Nephron progenitor cell (in vitro differentiated cells): ENCODE results near the gene FBXL7.
A peak's percentile ranks its signal among the peaks of the same experiment; 100 is the strongest.
"Not testable (repeated sequence)": the region's sequence is repeated elsewhere in the genome, so short reads cannot be mapped to it uniquely, and the experiment has no call there.

Source experiments
- DNase-seq: peaks from one replicate; pipeline ENCODE4 v3.0.0; 2021
- H3K27ac Mint-ChIP-seq: 2 replicates; pipeline ENCODE4 v1.8.0; 2021; ENCODE audit warnings: mild to moderate bottlenecking, moderate library complexity, mixed read lengths
- H3K27me3 Mint-ChIP-seq: 2 replicates; pipeline ENCODE4 v1.8.0; 2021; ENCODE audit warnings: mild to moderate bottlenecking, low read depth, mixed read lengths; ENCODE audit not compliant: poor library complexity
- H3K36me3 Mint-ChIP-seq: 2 replicates; pipeline ENCODE4 v1.8.0; 2021; ENCODE audit warnings: low read depth, mixed read lengths
- H3K4me1 Mint-ChIP-seq: 2 replicates; pipeline ENCODE4 v1.8.0; 2021; ENCODE audit warnings: mixed read lengths
- H3K4me3 Mint-ChIP-seq: 2 replicates; pipeline ENCODE4 v1.8.0; 2021; ENCODE audit warnings: mild to moderate bottlenecking, moderate library complexity, mixed read lengths
- H3K9me3 Mint-ChIP-seq: 2 replicates; pipeline ENCODE4 v1.8.0; 2021; ENCODE audit warnings: mild to moderate bottlenecking, moderate library complexity, mixed read lengths
- TF ChIP-seq, protein P1 (sequence below): fragments of 200-600 bp; sonication (generic); IDR thresholded peaks from 2 replicates; pipeline ENCODE4 v1.5.0; 2021; ENCODE audit warnings: antibody characterized with exemption

Gene FBXL7

DNA sequence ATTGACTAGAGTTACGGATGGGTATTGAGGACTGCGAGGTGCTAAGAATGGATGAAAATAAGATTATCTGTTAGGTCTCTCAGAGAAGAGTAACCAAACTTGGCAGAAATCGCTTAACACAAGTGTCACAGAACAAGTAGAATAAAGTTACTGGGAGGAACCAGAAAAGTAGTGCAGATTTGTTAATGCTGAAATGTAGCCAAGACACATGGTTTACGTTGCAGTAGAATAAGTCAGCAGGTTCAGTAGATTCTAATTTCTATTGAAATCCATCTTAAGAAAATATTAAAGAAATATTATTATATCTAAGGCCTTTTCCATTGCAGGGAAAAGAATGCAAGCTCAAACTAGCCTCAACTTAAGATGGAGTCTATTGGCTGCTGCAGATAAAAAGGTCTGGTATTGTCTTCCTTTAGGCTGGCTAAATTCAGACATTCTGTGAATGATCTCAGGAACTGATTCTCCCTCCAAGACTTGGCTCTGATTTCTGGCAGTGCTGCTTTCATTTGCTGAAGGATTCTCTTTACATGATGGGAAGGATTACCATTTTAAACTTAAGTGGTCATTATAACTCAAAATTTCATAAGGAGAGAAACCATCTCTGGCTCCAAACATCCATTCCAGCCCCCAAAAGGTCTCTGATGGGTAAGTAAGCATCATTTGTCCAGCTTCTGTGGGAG, 364.7 kb downstream of the FBXL7 start:
- no peak for DNase-seq
- no peak overlapping the region for H3K4me3 Mint-ChIP-seq
- TF ChIP-seq, protein P1, sequence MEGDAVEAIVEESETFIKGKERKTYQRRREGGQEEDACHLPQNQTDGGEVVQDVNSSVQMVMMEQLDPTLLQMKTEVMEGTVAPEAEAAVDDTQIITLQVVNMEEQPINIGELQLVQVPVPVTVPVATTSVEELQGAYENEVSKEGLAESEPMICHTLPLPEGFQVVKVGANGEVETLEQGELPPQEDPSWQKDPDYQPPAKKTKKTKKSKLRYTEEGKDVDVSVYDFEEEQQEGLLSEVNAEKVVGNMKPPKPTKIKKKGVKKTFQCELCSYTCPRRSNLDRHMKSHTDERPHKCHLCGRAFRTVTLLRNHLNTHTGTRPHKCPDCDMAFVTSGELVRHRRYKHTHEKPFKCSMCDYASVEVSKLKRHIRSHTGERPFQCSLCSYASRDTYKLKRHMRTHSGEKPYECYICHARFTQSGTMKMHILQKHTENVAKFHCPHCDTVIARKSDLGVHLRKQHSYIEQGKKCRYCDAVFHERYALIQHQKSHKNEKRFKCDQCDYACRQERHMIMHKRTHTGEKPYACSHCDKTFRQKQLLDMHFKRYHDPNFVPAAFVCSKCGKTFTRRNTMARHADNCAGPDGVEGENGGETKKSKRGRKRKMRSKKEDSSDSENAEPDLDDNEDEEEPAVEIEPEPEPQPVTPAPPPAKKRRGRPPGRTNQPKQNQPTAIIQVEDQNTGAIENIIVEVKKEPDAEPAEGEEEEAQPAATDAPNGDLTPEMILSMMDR, result no peak
- H3K9me3 Mint-ChIP-seq, result peaks cover 26% of the 10 kb centered on the region
- no peak overlapping the region for H3K27ac Mint-ChIP-seq
- H3K36me3 Mint-ChIP-seq, result peaks cover 14% of the 10 kb centered on the region
- H3K27me3 Mint-ChIP-seq, result peaks cover 4% of the 10 kb centered on the region
- no peaks in the 10 kb centered on the region for H3K4me1 Mint-ChIP-seq

DNA sequence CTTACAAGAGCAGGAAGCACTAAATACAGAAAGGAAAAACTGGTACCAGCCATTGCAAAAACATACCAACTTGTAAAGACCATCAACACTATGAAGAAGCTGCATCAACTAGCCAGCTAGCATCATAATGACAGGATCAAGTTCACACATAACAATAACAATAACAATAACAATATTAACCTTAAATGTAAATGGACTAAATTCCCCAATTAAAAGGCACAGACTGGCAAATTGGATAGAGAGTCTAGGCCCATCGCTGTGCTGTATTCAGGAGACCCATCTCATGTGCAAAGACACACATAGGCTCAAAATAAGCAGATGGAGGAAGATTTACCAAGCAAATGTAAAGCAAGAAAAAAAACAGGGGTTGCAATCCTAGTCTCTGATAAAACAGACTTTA, 372.3 kb downstream of the FBXL7 start:
- not testable (repeated sequence) for H3K27ac Mint-ChIP-seq, DNase-seq, H3K27me3 Mint-ChIP-seq, H3K4me3 Mint-ChIP-seq, H3K4me1 Mint-ChIP-seq
- Mint-ChIP-seq H3K36me3 (peaks cover 38% of the 10 kb centered on the region), H3K9me3 (peaks cover 71% of the 10 kb centered on the region)

DNA sequence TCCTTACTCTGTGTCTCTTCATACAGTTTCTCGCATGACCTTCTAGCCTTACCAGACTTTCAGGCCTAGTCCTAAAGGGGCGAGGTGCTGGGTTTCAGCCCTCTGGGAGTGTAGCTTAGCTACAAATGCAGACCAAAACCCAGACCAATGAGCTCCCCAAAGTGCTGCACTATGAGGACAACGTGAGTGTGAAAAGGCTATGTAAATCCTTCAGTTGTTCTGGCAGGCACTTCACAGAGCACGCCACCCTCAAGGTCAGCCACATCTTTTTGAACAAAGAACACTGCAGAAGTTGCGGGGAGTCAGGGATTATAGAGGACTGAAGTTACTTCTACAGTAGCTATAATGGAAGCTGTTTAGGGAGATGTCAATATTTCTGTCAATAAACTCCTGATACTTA, 377.9 kb downstream of the FBXL7 start:
- TF ChIP-seq, protein P1, result no peak
- Mint-ChIP-seq H3K27me3 (no peaks in the 10 kb centered on the region), H3K9me3 (peaks cover 31% of the 10 kb centered on the region), H3K36me3 (peaks cover 16% of the 10 kb centered on the region), H3K4me3 (no peak overlapping the region), H3K4me1 (no peaks in the 10 kb centered on the region), H3K27ac (no peak overlapping the region)
- no peak for DNase-seq

DNA sequence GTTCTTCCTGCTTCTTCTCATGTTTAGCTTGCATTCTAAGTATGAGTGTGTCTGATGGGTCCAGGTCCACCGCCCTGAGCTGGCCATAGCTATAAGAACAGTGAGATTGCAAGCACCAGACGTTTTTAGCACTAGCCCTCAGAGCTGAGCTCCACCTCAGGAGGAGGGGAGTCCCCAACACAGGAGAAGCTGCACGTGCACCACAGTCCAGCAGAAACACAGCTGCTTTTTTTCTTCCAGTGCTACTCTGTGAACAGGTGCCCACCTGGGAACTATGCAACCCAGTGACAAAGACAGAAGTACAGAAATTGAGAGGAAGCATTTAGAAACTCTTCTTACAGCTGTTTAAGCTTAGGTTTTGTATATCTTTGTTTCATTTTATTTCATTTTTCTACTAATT, 380.2 kb downstream of the FBXL7 start:
- Mint-ChIP-seq H3K4me1 (no peaks in the 10 kb centered on the region), H3K36me3 (peaks cover 9% of the 10 kb centered on the region), H3K4me3 (no peak overlapping the region), H3K27ac (no peak overlapping the region), H3K9me3 (peaks cover 8% of the 10 kb centered on the region), H3K27me3 (no peaks in the 10 kb centered on the region)
- DNase-seq, result no peak
- TF ChIP-seq, protein P1, result no peak

DNA sequence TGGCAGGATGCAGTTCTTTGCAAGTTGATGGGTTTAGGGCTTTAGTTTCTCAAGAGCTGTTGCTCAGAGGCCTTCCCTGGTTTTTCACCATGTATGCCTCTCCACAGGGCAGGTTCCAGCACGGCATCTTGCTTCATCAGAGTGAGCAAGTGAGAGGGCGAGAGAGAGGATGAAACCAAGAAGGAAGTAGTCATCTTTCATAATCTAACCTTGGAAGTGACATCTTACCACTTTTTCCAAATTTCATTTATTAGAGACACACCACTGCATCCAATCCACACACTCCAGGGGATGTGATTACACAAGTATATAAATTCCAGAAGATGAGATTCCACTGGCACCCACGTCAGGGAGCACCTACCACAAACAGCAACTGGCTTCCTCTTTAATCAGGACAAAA, 385.2 kb downstream of the FBXL7 start:
- DNase-seq, result no peak
- Mint-ChIP-seq H3K4me1 (peaks cover 15% of the 10 kb centered on the region), H3K4me3 (no peak overlapping the region), H3K36me3 (peaks cover 9% of the 10 kb centered on the region), H3K27me3 (no peaks in the 10 kb centered on the region), H3K27ac (peak overlapping the region; percentile 35), H3K9me3 (peaks cover 7% of the 10 kb centered on the region)
- TF ChIP-seq, protein P1, result no peak

DNA sequence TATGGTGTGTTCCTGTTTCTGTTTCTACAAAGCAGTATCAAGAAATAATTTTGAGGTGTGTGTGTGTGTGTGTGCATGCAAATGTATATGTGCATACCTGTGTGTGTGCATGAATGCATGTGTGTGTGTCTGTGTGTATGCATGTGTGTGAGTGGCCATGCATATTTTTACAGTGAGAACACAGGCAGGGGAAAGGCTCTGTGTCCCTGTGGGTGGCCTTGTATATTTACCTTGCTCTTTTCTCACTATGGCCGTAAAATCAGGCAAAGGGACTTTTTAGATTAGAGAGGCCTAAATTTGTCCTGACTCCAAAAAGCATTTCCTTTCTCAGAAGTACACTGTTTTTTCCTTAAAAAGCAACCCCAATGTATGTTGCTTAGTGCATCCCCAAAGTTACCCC, 386.2 kb downstream of the FBXL7 start:
- TF ChIP-seq, protein P1, result no peak
- Mint-ChIP-seq H3K36me3 (peaks cover 8% of the 10 kb centered on the region), H3K4me1 (peaks cover 15% of the 10 kb centered on the region), H3K4me3 (no peak overlapping the region), H3K27me3 (no peaks in the 10 kb centered on the region), H3K27ac (peak overlapping the region; percentile 31), H3K9me3 (peaks cover 7% of the 10 kb centered on the region)
- DNase-seq, result no peak
